Lower leg skin (tissue), 3 donors: Measurements from ENCODE around the gene FAM53A.

ENCODE experiments used
- CTCF ChIP-seq, 3 donors: fragments of 450-650 bp; IDR thresholded peaks; one replicate each; pipeline ENCODE4 v1.5.1; 2016; ENCODE audit warnings: antibody characterized with exemption in 3 of 3, mild to moderate bottlenecking in 3 of 3, moderate library complexity in 2 of 3
- POLR2A ChIP-seq, 2 donors: fragments of 450-650 bp; IDR thresholded peaks; one replicate each; pipeline ENCODE4 v1.6.1; 2016 to 2017; ENCODE audit warnings: antibody characterized with exemption in 2 of 2, mild to moderate bottlenecking in 1 of 2, moderate library complexity in 1 of 2

- TF ChIP-seq POLR2A (IDR thresholded peaks at IDR 0.05) (no peak), CTCF (IDR thresholded peaks at IDR 0.05) (no peak)
These were observed 79.9 kb downstream of the FAM53A start for GRCh38 chr4:1604181-1604705.
